Endodermal cell (in vitro differentiated cells): ENCODE results near the gene AFF2. TPM values are rescaled to one million over a fixed set of nuclear protein-coding genes. Genes with fewer than 3 reads are reported as not detected.

Experiments
- DNase-seq: peaks from one replicate; pipeline ENCODE4 v3.0.0-alpha.2; 2017
- H3K27ac ChIP-seq: 2 replicates; pipeline ENCODE4 v1.5.1; 2013; ENCODE audit warnings: mild to moderate bottlenecking, low read depth, low read length, moderate library complexity
- H3K27me3 ChIP-seq: 2 replicates; pipeline ENCODE4 v1.6.1; 2013; ENCODE audit warnings: mild to moderate bottlenecking, low read length, moderate library complexity; ENCODE audit not compliant: insufficient read depth, control insufficient read depth, poor library complexity, severe bottlenecking
- H3K36me3 ChIP-seq: 2 replicates; pipeline ENCODE4 v1.7.0; 2013; ENCODE audit warnings: mild to moderate bottlenecking, low read length, moderate library complexity; ENCODE audit not compliant: control insufficient read depth, insufficient read depth
- H3K4me1 ChIP-seq: one replicate; pipeline ENCODE4 v1.7.0; 2013; ENCODE audit warnings: low read length; ENCODE audit not compliant: control insufficient read depth, insufficient read depth
- H3K4me3 ChIP-seq: 2 replicates; pipeline ENCODE4 v1.5.1; 2013; ENCODE audit warnings: mild to moderate bottlenecking, low read length, moderate library complexity
- H3K9ac ChIP-seq: 2 replicates; pipeline ENCODE4 v1.6.1; 2013; ENCODE audit warnings: mild to moderate bottlenecking, low read length, moderate library complexity; ENCODE audit not compliant: poor library complexity, severe bottlenecking; ENCODE audit errors: extremely low read depth
- H3K9me3 ChIP-seq: 2 replicates; pipeline ENCODE4 v1.6.1; 2013; ENCODE audit warnings: mild to moderate bottlenecking, low read length, moderate library complexity; ENCODE audit not compliant: control insufficient read depth
- H3K27ac Mint-ChIP-seq: 2 replicates; pipeline ENCODE4 v1.8.0; 2020; ENCODE audit warnings: mixed read lengths
- H3K27me3 Mint-ChIP-seq: 2 replicates; pipeline ENCODE4 v1.8.0; 2021; ENCODE audit warnings: mild to moderate bottlenecking, mixed read lengths; ENCODE audit not compliant: insufficient read depth
- H3K36me3 Mint-ChIP-seq: 2 replicates; pipeline ENCODE4 v1.8.0; 2020; ENCODE audit warnings: low read depth, mixed read lengths
- H3K4me1 Mint-ChIP-seq: 2 replicates; pipeline ENCODE4 v1.8.0; 2020; ENCODE audit warnings: mixed read lengths
- H3K4me3 Mint-ChIP-seq: 2 replicates; pipeline ENCODE4 v1.8.0; 2020; ENCODE audit warnings: mild to moderate bottlenecking, moderate library complexity, mixed read lengths
- H3K9me3 Mint-ChIP-seq: 2 replicates; pipeline ENCODE4 v1.8.0; 2020; ENCODE audit warnings: mild to moderate bottlenecking, mixed read lengths
- CTCF ChIP-seq: fragments of 200-600 bp; sonication (generic); conservative IDR thresholded peaks from 2 replicates; pipeline ENCODE4 v1.5.0; 2021; ENCODE audit warnings: antibody characterized with exemption, mild to moderate bottlenecking
- WGBS, 2 experiments: methylation state at CpG; one replicate each; pipeline versions ENCODE4 v1.1.5 to v1.1.7; 2013; ENCODE audit warnings: missing lambda C conversion rate in 2 of 2, mixed read lengths in 1 of 2; ENCODE audit not compliant: insufficient coverage in 1 of 2, insufficient read length in 1 of 2; 5-methylcytosine and 5-hydroxymethylcytosine counted together
- total RNA-seq, 2 donors: library from RNA; stranded (reverse); fragmentation: NEBNext Ultra II Directional in 1 of 2; extraction: Animal tissue kit (Norgen Biotek cat#: 25700) in 1 of 2; gene quantifications; 2 replicates in 1 of 2; 3 replicates in 1 of 2; pipeline ENCODE4 v1.2.1, GENCODE V29; 2021

The AFF2 gene
- total RNA-seq, 2 donors from 2014 or later, result 3.7 to 5.6 TPM

DNA sequence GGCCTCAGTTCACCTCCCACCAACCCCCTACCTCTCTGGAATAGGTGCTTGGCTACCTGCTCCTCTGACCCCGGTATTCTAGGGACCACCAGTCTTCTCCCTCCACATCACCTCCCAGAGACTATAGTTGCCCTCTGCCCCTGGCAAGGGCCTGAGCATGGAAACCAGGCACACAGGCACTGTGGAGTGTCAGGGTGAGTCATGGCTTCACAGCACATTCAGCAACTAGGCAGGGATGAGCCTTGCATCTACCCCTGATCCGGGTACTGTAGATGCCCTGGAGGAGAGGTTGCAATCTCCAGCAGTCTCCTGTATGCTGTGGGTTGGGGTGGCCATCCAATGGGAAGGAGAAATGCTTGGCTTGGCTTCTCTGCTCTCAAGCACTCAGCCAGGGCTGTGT lies 532.0 kb downstream of the AFF2 start:
- H3K27me3 Mint-ChIP-seq, result no peaks in the 10 kb centered on the region
- peaks cover 35% of the 10 kb centered on the region for H3K9me3 Mint-ChIP-seq
- H3K27me3 ChIP-seq, result no peaks in the 10 kb centered on the region
- H3K36me3 Mint-ChIP-seq, result no peaks in the 10 kb centered on the region
- WGBS, 2 experiments, result 84% methylated on average over 2 of the region's 2 CpGs; no CpG with 5 or more reads in 1 of the 2 experiments
- no peak overlapping the region for H3K27ac ChIP-seq
- H3K9ac ChIP-seq, result no peak overlapping the region
- no peaks in the 10 kb centered on the region for H3K36me3 ChIP-seq
- H3K9me3 ChIP-seq, result no peaks in the 10 kb centered on the region
- no peak for TF ChIP-seq CTCF
- no peaks in the 10 kb centered on the region for H3K4me1 Mint-ChIP-seq
- no peak overlapping the region for H3K4me3 ChIP-seq
- DNase-seq, result no peak
- no peak overlapping the region for H3K4me3 Mint-ChIP-seq
- no peak overlapping the region for H3K27ac Mint-ChIP-seq
- H3K4me1 ChIP-seq, result no peaks in the 10 kb centered on the region

- Histone ChIP-seq H3K9me3 (no peaks in the 10 kb centered on the region), H3K4me1 (no peaks in the 10 kb centered on the region), H3K4me3 (no peak overlapping the region), H3K36me3 (no peaks in the 10 kb centered on the region), H3K27ac (no peak overlapping the region), H3K9ac (no peak overlapping the region), H3K27me3 (no peaks in the 10 kb centered on the region)
- TF ChIP-seq CTCF, result no peak
- H3K4me3 Mint-ChIP-seq, result no peak overlapping the region
- no peak for DNase-seq
- no peaks in the 10 kb centered on the region for H3K27me3 Mint-ChIP-seq
- H3K36me3 Mint-ChIP-seq, result no peaks in the 10 kb centered on the region
- 67% methylated on average over 1 of the region's 1 CpG; no CpG with 5 or more reads in 1 of the 2 experiments for WGBS, 2 experiments
- H3K9me3 Mint-ChIP-seq, result peaks cover 20% of the 10 kb centered on the region
- H3K27ac Mint-ChIP-seq, result no peak overlapping the region
- H3K4me1 Mint-ChIP-seq, result no peaks in the 10 kb centered on the region
Observed at GRCh38 chrX:149036086-149036485, 535.7 kb downstream of the AFF2 start.

DNA sequence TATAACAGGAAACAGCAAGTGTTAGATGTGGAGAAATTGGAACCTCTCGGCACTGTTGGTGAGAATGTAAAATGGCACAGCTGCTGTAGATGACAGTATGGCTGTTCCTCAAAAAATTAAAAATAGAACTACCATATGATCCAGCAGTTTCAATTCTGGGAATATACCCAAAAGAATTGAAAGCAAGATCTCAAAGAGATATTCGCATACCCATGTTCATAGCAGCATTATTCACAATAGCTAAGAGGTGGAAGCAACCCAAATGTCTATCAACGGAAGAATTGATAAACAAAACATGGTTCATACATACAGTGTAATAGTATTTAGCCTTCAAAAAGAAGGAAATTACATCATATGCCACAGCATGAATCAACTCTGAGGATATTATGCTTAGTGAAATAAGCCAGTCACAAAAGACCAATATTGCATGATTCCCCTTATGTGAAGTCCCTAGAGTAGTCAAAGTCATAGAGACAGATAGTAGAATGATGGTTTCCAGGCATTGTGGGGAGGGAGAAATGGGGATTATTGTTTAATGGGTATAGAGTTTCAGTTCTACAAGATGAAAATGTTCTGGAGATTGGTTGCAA lies 537.0 kb downstream of the AFF2 start:
- H3K27ac ChIP-seq, result no peak overlapping the region

More for the DNA sequence above, 537.0 kb downstream of the AFF2 start:
- no peak for TF ChIP-seq CTCF
- WGBS, 2 experiments, result 71 to 100% methylated on average over 1 to 3 of the region's 3 CpGs
- Histone ChIP-seq H3K36me3 (no peaks in the 10 kb centered on the region), H3K4me3 (no peak overlapping the region), H3K4me1 (no peaks in the 10 kb centered on the region), H3K9me3 (no peaks in the 10 kb centered on the region), H3K9ac (no peak overlapping the region), H3K27me3 (no peaks in the 10 kb centered on the region)
- no peak for DNase-seq
- Mint-ChIP-seq H3K9me3 (peaks cover 14% of the 10 kb centered on the region), H3K27me3 (no peaks in the 10 kb centered on the region), H3K36me3 (no peaks in the 10 kb centered on the region), H3K4me1 (no peaks in the 10 kb centered on the region), H3K4me3 (no peak overlapping the region), H3K27ac (no peak overlapping the region)
